COLO668 (cell line): ENCODE data around the gene CSAD.

Experiments used
- DNase-seq: peaks from one replicate; lab custom pipeline; 2025; ENCODE audit not compliant: unreplicated experiment; lab: John Stamatoyannopoulos, UW

CSAD gene

GRCh38 chr12:53200107-53200457 is 19.4 kb upstream of the CSAD start:
- no peak for DNase-seq

GRCh38 chr12:53199700-53200099 is 19.0 kb upstream of the CSAD start:
- DNase-seq = no peak

- DNase-seq = no peak
These were observed 17.9 kb upstream of the CSAD start for GRCh38 chr12:53198486-53199110.

GRCh38 chr12:53197011-53197640 is 16.4 kb upstream of the CSAD start:
- DNase-seq = peak; percentile 68

- DNase-seq = no peak
These were observed 15.8 kb upstream of the CSAD start for GRCh38 chr12:53196486-53196885.

- no peak for DNase-seq
These were observed 15.0 kb upstream of the CSAD start for GRCh38 chr12:53195516-53196420.

- no peak for DNase-seq
These were observed 14.2 kb upstream of the CSAD start for GRCh38 chr12:53194973-53195372.

- DNase-seq = peak; percentile 4
These were observed 13.4 kb upstream of the CSAD start for GRCh38 chr12:53193985-53194716.

- no peak for DNase-seq
These were observed 12.3 kb upstream of the CSAD start for GRCh38 chr12:53193040-53193439.

GRCh38 chr12:53192531-53193021 is 11.9 kb upstream of the CSAD start:
- no peak for DNase-seq

- no peak for DNase-seq
These were observed 11.3 kb upstream of the CSAD start for GRCh38 chr12:53191885-53192530.

- DNase-seq = no peak
These were observed 10.6 kb upstream of the CSAD start for GRCh38 chr12:53191096-53191884.

- DNase-seq = peak; percentile 33
These were observed 9.5 kb upstream of the CSAD start for GRCh38 chr12:53190108-53190729.

- no peak for DNase-seq
These were observed 6.6 kb upstream of the CSAD start for GRCh38 chr12:53187145-53187899.

GRCh38 chr12:53186745-53187144 is 6.0 kb upstream of the CSAD start:
- no peak for DNase-seq

- no peak for DNase-seq
These were observed 4.9 kb upstream of the CSAD start for GRCh38 chr12:53185582-53186153.

GRCh38 chr12:53184828-53185227 is 4.1 kb upstream of the CSAD start:
- DNase-seq = no peak

- DNase-seq = no peak
These were observed 2.2 kb upstream of the CSAD start for GRCh38 chr12:53182903-53183302.
